ENCODE data around the gene ZNF709. TPM values are rescaled to one million over a fixed set of nuclear protein-coding genes. Genes with fewer than 3 reads are reported as not detected.

ZNF709 gene
- total and polyA plus RNA-seq, 2 of the 4 experiments (the other 2 are of a cell fraction): 0.50 to 3.8 TPM

GRCh38 chr19:12521996-12522395 is 37.4 kb upstream of the ZNF709 start:
- H2BK5ac ChIP-seq (ENCODE audit: low read depth, low read length, poor library complexity, severe bottlenecking): no peak overlapping the region
- H3K4me2 ChIP-seq (ENCODE audit: low read depth, low read length): no peak overlapping the region
- no peak overlapping the region for H3K23ac ChIP-seq (ENCODE audit: low read depth, low read length)
- H4K91ac ChIP-seq (ENCODE audit: insufficient read depth, low read depth, low read length): no peak overlapping the region
- H4K20me1 ChIP-seq (ENCODE audit: insufficient read depth, low read length): no peaks in the 10 kb centered on the region
- TF ChIP-seq BHLHE40 (IDR thresholded peaks at IDR 0.05; ENCODE audit: low read depth, low read length) (no peak), FOS (IDR thresholded peaks at IDR 0.05; ENCODE audit: low read depth, low read length) (no peak), RAD21 (IDR thresholded peaks at IDR 0.05; ENCODE audit: low read length) (no peak), RCOR1 (IDR thresholded peaks at IDR 0.05; ENCODE audit: insufficient replicate concordance, low read length) (no peak), SMC3 (IDR thresholded peaks at IDR 0.05; ENCODE audit: low read depth, low read length) (no peak), MXI1 (IDR thresholded peaks at IDR 0.05; ENCODE audit: borderline replicate concordance, low read depth, low read length) (no peak), ELK1 (IDR thresholded peaks at IDR 0.05; ENCODE audit: borderline replicate concordance, low read depth, low read length) (no peak), POLR2A (IDR thresholded peaks at IDR 0.05; ENCODE audit: low read depth, low read length) (no peak), MAFK (IDR thresholded peaks at IDR 0.05; ENCODE audit: low read depth, low read length) (no peak), RFX5 (IDR thresholded peaks at IDR 0.05; ENCODE audit: low read depth, low read length) (no peak), CEBPB (IDR thresholded peaks at IDR 0.05; ENCODE audit: low read depth, low read length) (no peak), NFE2L2 (IDR thresholded peaks at IDR 0.05; ENCODE audit: low read depth, low read length) (no peak), CHD1 (IDR thresholded peaks at IDR 0.05; ENCODE audit: low read depth, low read length) (no peak)
- TF ChIP-seq, protein P1, sequence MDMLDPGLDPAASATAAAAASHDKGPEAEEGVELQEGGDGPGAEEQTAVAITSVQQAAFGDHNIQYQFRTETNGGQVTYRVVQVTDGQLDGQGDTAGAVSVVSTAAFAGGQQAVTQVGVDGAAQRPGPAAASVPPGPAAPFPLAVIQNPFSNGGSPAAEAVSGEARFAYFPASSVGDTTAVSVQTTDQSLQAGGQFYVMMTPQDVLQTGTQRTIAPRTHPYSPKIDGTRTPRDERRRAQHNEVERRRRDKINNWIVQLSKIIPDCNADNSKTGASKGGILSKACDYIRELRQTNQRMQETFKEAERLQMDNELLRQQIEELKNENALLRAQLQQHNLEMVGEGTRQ (IDR thresholded peaks at IDR 0.05; ENCODE audit: low read depth, low read length): no peak
- no peak overlapping the region for H3K9ac ChIP-seq (ENCODE audit: low read depth, low read length)
- peaks cover 80% of the 10 kb centered on the region for H3K9me3 ChIP-seq (ENCODE audit: control insufficient read depth, insufficient read depth, low read length)
- WGBS, 2 experiments (ENCODE audit: extremely low coverage in 2 of 2, insufficient read length in 1 of 2): 59% methylated on average over 4 of the region's 6 CpGs; no CpG with 5 or more reads in 1 of the 2 experiments
- no peak overlapping the region for H3K14ac ChIP-seq (replicated peaks; ENCODE audit: low read depth, low read length)
- intact Hi-C loops (cut with micrococcal nuclease): no loop called here
- no peak overlapping the region for H3K4ac ChIP-seq (ENCODE audit: low read depth, low read length)
- BruUV-seq (replicated peaks): no TSS peak
- H3K4me1 ChIP-seq (ENCODE audit: control insufficient read depth, insufficient read depth, low read length): no peaks in the 10 kb centered on the region
- H3K79me1 ChIP-seq (ENCODE audit: low read depth in 1 of 2, low read length in 2 of 2): peaks cover 0 to 6% of the 10 kb centered on the region in 2 experiments; a peak in 3 of 4 replicates
- H2AK9ac ChIP-seq (replicated peaks; ENCODE audit: low read depth, low read length, poor library complexity): no peak overlapping the region
- in situ Hi-C loops (cut with MboI; ENCODE audit: low sequenced_read_pairs): no loop called here
- peaks cover 36% of the 10 kb centered on the region for H3K36me3 ChIP-seq (ENCODE audit: control insufficient read depth, insufficient read depth, low read length)
- CTCF ChIA-PET: no interaction called here
- no peak overlapping the region for H2AK5ac ChIP-seq (ENCODE audit: low read depth, low read length)
- ATAC-seq (ENCODE audit: low read depth): no peak
- dilution Hi-C loops (cut with HindIII; ENCODE audit: low sequenced_read_pairs, unreplicated experiment): no loop called here
- no peak for DNase-seq
- no peak overlapping the region for H2BK20ac ChIP-seq (ENCODE audit: low read depth, low read length)
- no peak overlapping the region for H3K4me3 ChIP-seq (ENCODE audit: insufficient read depth, low read depth, low read length)
- H4K8ac ChIP-seq (ENCODE audit: low read depth in 2 of 2, low read length in 2 of 2): no peak overlapping the region
- no peak overlapping the region for H3K56ac ChIP-seq (ENCODE audit: extremely low read depth, insufficient read depth, low read length)
- H2BK15ac ChIP-seq (ENCODE audit: low read depth, low read length): no peak overlapping the region
- H2AFZ ChIP-seq (replicated peaks; ENCODE audit: low read length, poor library complexity): no peak overlapping the region
- no peak overlapping the region for H3K27ac ChIP-seq (ENCODE audit: insufficient read depth, low read length)
- H4K5ac ChIP-seq (ENCODE audit: low read depth, low read length): no peak overlapping the region
- POLR2A ChIA-PET (ENCODE audit: unreplicated experiment): no interaction called here
- no peak overlapping the region for H3K18ac ChIP-seq (ENCODE audit: low read depth, low read length)
- H3K27me3 ChIP-seq (ENCODE audit: control insufficient read depth, insufficient read depth, low read length): no peaks in the 10 kb centered on the region
- no peaks in the 10 kb centered on the region for H3K9me1 ChIP-seq (ENCODE audit: insufficient read depth, low read length)
- H2BK120ac ChIP-seq (ENCODE audit: low read depth, low read length): no peak overlapping the region
